IPS-20b (cell line): ENCODE measurements around the gene MANSC1.

ENCODE experiments used
- H3K27ac ChIP-seq: one replicate; pipeline ENCODE4 v1.5.1; 2013; ENCODE audit warnings: low read length
- H3K27me3 ChIP-seq: 2 replicates; pipeline ENCODE4 v1.6.1; 2013; ENCODE audit warnings: mild to moderate bottlenecking, low read length, inconsistent platforms; ENCODE audit not compliant: insufficient read depth
- H3K36me3 ChIP-seq: 2 replicates; pipeline ENCODE4 v1.6.1; 2013; ENCODE audit warnings: low read depth, mild to moderate bottlenecking, inconsistent platforms, low read length, moderate library complexity; ENCODE audit not compliant: insufficient read depth
- H3K4me1 ChIP-seq: 2 replicates; pipeline ENCODE4 v1.6.1; 2013; ENCODE audit warnings: mild to moderate bottlenecking, control low read depth, inconsistent platforms, low read length, moderate library complexity; ENCODE audit not compliant: insufficient read depth
- H3K4me3 ChIP-seq: 2 replicates; pipeline ENCODE4 v1.5.1; 2013; ENCODE audit warnings: mild to moderate bottlenecking, low read length, inconsistent platforms
- H3K9ac ChIP-seq: 2 replicates; pipeline ENCODE4 v1.6.1; 2013; ENCODE audit warnings: low read depth, mild to moderate bottlenecking, inconsistent platforms, low read length, moderate library complexity
- H3K9me3 ChIP-seq: 2 replicates; pipeline ENCODE4 v1.6.1; 2013; ENCODE audit warnings: mild to moderate bottlenecking, low read depth, low read length, inconsistent platforms; ENCODE audit not compliant: insufficient read depth

Gene MANSC1

GRCh38 chr12:12380949-12381593 is 31.0 kb upstream of the MANSC1 start:
- Histone ChIP-seq H3K4me3 (no peak overlapping the region), H3K36me3 (no peaks in the 10 kb centered on the region), H3K4me1 (peaks cover 20% of the 10 kb centered on the region; the same call in 1 of the 2 replicates), H3K27me3 (no peaks in the 10 kb centered on the region), H3K9me3 (no peaks in the 10 kb centered on the region), H3K9ac (no peak overlapping the region), H3K27ac (no peak overlapping the region)

DNA sequence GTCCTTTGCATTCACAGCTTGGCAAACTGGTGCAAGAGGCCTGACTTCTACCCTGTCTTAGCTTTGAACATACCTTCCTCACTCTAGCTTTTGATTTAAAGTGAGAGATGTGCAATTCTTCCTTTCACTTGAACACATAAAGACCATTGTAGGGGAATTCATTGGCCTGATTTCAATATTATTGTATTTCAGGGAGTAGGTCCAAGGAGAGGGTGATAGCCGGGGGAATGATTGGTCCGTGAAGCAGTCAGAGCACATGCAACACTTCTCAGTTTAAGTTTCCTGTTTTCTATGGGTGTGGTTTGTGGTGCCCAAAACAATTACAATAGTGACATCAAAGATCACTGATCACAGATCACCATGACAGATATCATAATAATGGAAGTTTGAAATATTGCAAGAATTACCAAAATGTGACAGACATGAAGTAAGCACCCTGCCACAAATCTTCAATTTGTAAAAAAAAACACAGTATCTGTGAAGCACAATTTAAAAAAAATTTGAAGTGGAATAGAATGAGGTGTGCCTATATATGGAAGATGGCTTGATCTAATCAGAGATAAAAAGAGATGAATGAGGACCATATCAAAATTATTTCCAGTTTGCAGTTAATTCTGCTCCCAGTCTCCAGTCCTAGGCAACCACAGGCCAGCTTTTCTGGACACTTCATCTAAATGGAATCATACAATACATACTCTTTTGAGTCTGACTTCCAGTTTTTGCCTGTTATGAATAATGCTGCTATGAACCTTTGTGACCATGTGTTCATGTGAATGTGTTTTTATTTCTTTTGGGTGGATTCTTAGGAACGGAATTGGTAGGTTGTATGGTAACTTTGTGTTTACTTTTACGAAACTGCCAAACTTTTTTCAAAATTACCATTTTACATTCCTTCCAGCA is 30.0 kb upstream of the MANSC1 start:
- Histone ChIP-seq H3K4me1 (peaks cover 18% of the 10 kb centered on the region; the same call in 1 of the 2 replicates), H3K27ac (no peak overlapping the region), H3K9ac (0 out of 2 replicates have a peak overlapping the region, but pooled peaks have one; percentile 15), H3K4me3 (no peak overlapping the region), H3K27me3 (no peaks in the 10 kb centered on the region), H3K36me3 (no peaks in the 10 kb centered on the region), H3K9me3 (no peaks in the 10 kb centered on the region)

DNA sequence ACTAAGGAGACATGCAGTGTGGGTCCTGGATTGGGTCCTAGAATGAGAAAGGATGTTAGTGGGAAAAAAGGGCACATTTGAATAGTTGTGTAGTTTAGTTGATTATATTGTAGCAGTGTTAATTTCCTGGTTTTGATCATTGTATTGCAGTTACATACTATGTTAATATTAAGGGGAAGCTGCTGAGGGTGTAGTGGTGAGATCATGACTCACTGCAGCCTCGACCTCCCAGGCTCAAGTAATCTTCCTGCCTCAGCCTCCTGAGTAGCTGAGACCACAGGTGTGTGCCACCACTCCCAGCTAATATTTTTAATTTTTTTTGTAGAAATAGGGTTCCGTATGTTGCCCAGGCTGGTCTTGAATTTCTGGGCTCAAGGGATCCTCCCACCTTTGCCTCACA is 28.6 kb upstream of the MANSC1 start:
- no peaks in the 10 kb centered on the region for H3K36me3 ChIP-seq
- peaks cover 5% of the 10 kb centered on the region; the same call in 1 of the 2 replicates for H3K4me1 ChIP-seq
- no peak overlapping the region for H3K27ac ChIP-seq
- H3K9ac ChIP-seq, result no peak overlapping the region
- no peak overlapping the region for H3K4me3 ChIP-seq
- no peaks in the 10 kb centered on the region for H3K27me3 ChIP-seq
- H3K9me3 ChIP-seq, result no peaks in the 10 kb centered on the region

DNA sequence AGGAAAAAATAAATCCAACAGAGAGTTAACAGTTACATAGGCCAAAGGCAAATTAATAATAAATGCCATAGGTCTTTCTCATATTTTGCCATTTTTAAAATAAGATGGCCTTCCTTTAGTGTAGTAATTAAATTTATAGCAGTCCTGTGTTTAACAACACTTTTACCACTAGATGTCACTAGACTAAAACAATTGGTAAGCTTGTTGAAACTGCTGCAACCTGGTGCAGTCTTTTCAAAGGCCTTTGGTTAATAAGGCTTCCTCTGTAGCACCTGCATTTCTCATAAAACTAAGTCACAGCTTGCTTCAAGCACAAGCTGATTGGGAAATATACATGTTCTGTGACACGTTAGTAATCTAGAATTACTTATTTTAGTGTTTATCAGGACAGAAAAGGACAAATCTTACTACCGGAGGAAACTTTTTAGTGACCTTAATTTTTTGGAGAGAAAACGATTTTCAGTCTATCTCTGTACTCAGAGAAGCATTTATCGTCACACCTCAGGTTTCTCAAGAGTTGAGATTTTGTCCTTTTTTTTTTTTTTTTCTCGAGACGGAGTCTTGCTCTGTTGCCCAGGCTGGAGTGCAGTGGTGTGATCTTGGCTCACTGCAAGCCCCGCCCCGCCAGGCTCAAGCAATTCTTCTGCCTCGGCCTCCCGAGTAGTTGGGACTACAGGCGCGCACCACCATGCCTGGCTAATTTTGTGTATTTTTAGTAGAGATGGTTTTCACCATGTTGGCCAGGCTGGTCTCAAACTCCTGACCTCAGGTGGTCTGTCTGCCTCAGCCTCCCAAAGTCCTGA is 26.8 kb upstream of the MANSC1 start:
- Histone ChIP-seq H3K27me3 (no peaks in the 10 kb centered on the region), H3K9me3 (no peaks in the 10 kb centered on the region), H3K27ac (no peak overlapping the region), H3K4me1 (no peaks in the 10 kb centered on the region), H3K36me3 (no peaks in the 10 kb centered on the region), H3K4me3 (no peak overlapping the region), H3K9ac (no peak overlapping the region)

DNA sequence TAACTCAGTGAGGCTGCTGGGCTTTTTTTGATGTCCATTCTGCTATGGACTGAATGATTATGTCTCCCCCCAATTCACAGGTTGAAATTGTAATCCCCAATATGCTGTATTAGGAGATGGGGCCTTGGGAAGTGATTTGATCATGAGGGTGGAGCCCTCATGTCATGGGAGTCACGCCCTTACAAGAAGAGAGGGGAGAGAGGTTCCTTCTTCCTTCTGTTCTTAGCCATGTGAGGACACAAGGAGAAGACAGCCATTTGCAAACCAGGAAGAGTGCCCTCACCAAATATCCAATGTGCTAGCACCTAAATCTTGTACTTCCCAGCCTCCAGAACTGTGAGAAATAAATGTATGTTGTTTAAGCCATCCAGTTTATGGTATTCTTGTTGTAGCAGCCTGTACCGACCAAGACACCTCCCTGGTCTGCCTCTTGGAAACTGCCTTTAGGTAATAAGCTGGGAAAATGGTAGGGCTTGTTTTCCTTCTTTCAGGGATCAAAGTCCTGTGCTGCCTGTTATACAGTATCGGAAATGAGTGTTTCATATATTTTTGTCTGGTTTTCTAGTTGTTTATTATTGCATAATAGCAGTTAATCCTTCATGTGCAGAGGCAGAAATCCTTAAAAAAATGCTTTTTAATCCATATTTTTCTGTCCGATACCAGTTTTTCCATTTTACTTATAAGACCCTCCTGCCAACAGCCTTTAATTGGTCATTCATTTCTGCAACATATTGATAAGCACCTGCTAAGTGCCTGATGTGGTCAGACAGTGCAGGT is 23.1 kb upstream of the MANSC1 start:
- Histone ChIP-seq H3K9me3 (no peaks in the 10 kb centered on the region), H3K27me3 (no peaks in the 10 kb centered on the region), H3K36me3 (no peaks in the 10 kb centered on the region), H3K4me3 (no peak overlapping the region), H3K27ac (no peak overlapping the region), H3K4me1 (no peaks in the 10 kb centered on the region), H3K9ac (no peak overlapping the region)

- Histone ChIP-seq H3K27ac (no peak overlapping the region), H3K4me3 (no peak overlapping the region), H3K9me3 (no peaks in the 10 kb centered on the region)
Observed at GRCh38 chr12:12367482-12367998, 17.5 kb upstream of the MANSC1 start.

DNA sequence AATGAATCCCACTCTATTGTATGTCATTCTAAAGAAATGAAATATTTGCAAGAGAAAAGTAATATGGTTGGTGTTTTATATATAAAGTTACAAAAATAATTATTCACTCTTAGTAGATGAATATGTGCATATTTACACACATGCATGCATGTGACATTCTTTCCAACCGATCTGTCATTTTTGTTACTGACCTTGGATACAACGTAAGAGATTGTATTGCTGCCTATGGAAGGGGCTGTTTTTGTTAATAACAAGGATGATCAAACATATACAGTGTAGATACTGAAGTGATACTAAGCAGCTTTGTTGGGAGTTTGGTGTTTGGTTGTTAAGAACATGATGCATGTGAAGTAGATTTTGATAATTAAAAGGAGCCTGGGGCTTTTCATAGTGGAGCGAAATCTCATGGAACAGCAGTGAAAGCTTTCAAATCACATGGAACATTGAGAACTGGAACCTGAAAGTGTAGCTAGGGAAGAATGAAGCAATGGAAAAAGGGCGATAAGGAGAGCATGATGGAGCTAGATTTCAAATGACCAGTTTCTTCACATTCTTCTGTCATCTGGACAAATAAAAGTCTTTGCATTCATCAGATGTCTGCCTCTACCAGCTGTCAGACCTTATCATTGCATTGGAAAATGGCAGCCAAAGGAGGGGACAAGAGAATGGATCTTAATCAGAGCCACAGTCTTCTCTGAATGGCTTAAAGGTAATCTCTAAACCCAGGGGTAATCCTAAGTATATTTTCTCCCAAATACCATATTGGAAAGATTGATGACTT is 16.8 kb upstream of the MANSC1 start:
- Histone ChIP-seq H3K27ac (no peak overlapping the region), H3K9me3 (no peaks in the 10 kb centered on the region), H3K4me3 (no peak overlapping the region), H3K4me1 (no peaks in the 10 kb centered on the region), H3K9ac (no peak overlapping the region), H3K36me3 (no peaks in the 10 kb centered on the region), H3K27me3 (no peaks in the 10 kb centered on the region)

More at GRCh38 chr12:12367482-12367998, 17.5 kb upstream of the MANSC1 start:
- Histone ChIP-seq H3K4me1 (no peaks in the 10 kb centered on the region), H3K27me3 (no peaks in the 10 kb centered on the region), H3K9ac (no peak overlapping the region), H3K36me3 (no peaks in the 10 kb centered on the region)

DNA sequence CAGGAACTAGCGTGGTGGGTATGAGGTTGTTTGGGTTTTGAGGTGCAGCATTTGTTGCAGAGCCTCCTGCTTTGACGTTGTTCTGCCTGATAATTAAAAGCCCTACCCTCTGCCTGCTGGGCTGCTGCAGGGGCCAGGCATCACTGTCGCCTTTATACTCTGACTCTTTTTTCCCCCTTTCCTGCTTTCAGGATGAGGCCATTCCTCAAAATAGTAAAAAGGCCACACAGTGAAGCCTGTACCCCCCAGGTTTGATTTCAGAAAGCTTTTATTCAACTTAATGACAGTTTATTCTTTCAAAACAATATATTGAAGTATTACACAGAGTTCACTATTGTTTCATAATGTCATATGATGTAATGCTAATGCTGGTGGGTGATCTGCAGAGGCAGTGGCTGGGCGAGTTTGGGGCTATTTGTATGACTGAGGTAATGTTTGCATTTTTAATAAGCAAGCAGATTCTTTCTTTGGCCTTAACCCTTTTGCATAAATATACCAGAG is 15.9 kb upstream of the MANSC1 start:
- no peaks in the 10 kb centered on the region for H3K4me1 ChIP-seq
- H3K36me3 ChIP-seq, result no peaks in the 10 kb centered on the region
- H3K27me3 ChIP-seq, result no peaks in the 10 kb centered on the region
- peak overlapping the region; percentile 21; the same call in 1 of the 2 replicates for H3K9ac ChIP-seq
- H3K9me3 ChIP-seq, result no peaks in the 10 kb centered on the region
- no peak overlapping the region for H3K4me3 ChIP-seq
- no peak overlapping the region for H3K27ac ChIP-seq

DNA sequence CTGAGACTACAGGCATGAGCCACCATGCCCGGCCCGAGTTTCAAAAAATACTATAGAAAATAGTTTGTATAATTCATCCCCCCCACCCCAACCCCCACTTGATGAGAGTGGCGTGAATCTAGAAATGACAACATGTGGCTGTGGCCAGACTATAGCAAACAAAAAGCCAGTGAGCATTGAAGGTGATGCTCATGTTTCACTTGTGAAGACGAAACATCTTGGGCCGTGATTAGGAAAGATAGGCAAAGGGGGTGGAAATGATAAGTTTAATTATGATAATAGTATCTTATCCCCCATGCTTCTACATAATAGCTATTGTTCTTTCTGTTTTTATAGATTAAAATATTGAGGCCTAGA is 15.4 kb upstream of the MANSC1 start:
- Histone ChIP-seq H3K4me1 (no peaks in the 10 kb centered on the region), H3K9ac (peak overlapping the region; percentile 21; the same call in 1 of the 2 replicates), H3K4me3 (no peak overlapping the region)

GRCh38 chr12:12364787-12365445 is 14.9 kb upstream of the MANSC1 start:
- no peak overlapping the region for H3K4me3 ChIP-seq
- H3K9me3 ChIP-seq, result no peaks in the 10 kb centered on the region
- no peaks in the 10 kb centered on the region for H3K36me3 ChIP-seq
- H3K4me1 ChIP-seq, result no peaks in the 10 kb centered on the region
- no peak overlapping the region for H3K27ac ChIP-seq
- H3K9ac ChIP-seq, result no peak overlapping the region
- H3K27me3 ChIP-seq, result no peaks in the 10 kb centered on the region

More for the DNA sequence above, 15.4 kb upstream of the MANSC1 start:
- Histone ChIP-seq H3K36me3 (no peaks in the 10 kb centered on the region), H3K27me3 (no peaks in the 10 kb centered on the region), H3K9me3 (no peaks in the 10 kb centered on the region), H3K27ac (no peak overlapping the region)
